ENCODE results near the gene MID2. TPM values are rescaled to one million over a fixed set of nuclear protein-coding genes. Genes with fewer than 3 reads are reported as not detected.
A peak's percentile ranks its signal among the peaks of the same experiment; 100 is the strongest.
"Not testable (repeated sequence)": the region's sequence is repeated elsewhere in the genome, so short reads cannot be mapped to it uniquely, and the experiment has no call there.

Gene MID2
- 2.2 and 2.4 TPM in 2 replicates for total RNA-seq (2014; rRNA removed; shearing (Covaris generic); ENCODE audit: low replicate concordance)

- Histone ChIP-seq H3K9me3 (no peaks in the 10 kb centered on the region), H3K36me3 (no peaks in the 10 kb centered on the region), H3K27me3 (no peaks in the 10 kb centered on the region), H3K4me3 (peak within 1 kb of the TSS; percentile 35)
- peak; percentile 8 for DNase-seq
These were observed at the start of gene MID2 for GRCh38 chrX:107825698-107826237. Gene MID2, plus strand, starts transcription at chrX:107825866. Its CDS starts 561 bp downstream, at chrX:107826427.

GRCh38 chrX:107776649-107777535, 48.8 kb upstream of the MID2 start:
- Histone ChIP-seq H3K9me3 (no peaks in the 10 kb centered on the region), H3K27me3 (no peaks in the 10 kb centered on the region), H3K36me3 (no peaks in the 10 kb centered on the region), H3K4me3 (no peak overlapping the region; the same call in 1 of the 2 replicates)
- DNase-seq, result peak; percentile 69

- no peaks in the 10 kb centered on the region for H3K36me3 ChIP-seq
- no peaks in the 10 kb centered on the region for H3K27me3 ChIP-seq
- H3K4me3 ChIP-seq, result no peak within 1 kb of the TSS
- no peaks in the 10 kb centered on the region for H3K9me3 ChIP-seq
- DNase-seq, result no peak
These were observed 48.2 kb upstream of the MID2 start, which contains the start of gene NCBP2L for GRCh38 chrX:107777536-107777832. Gene NCBP2L, plus strand, starts transcription at chrX:107777733. Its CDS starts 16,488 bp downstream, at chrX:107794221.

- no peak for DNase-seq
- H3K36me3 ChIP-seq, result no peaks in the 10 kb centered on the region
- H3K27me3 ChIP-seq, result no peaks in the 10 kb centered on the region
- H3K4me3 ChIP-seq, result no peak overlapping the region
- no peaks in the 10 kb centered on the region for H3K9me3 ChIP-seq
These were observed 45.1 kb upstream of the MID2 start for GRCh38 chrX:107780525-107780924.

GRCh38 chrX:107787827-107788226, 37.8 kb upstream of the MID2 start:
- Histone ChIP-seq H3K9me3 (no peaks in the 10 kb centered on the region), H3K27me3 (no peaks in the 10 kb centered on the region), H3K4me3 (no peak overlapping the region), H3K36me3 (no peaks in the 10 kb centered on the region)
- DNase-seq, result no peak

GRCh38 chrX:107804427-107804826, 21.2 kb upstream of the MID2 start:
- Histone ChIP-seq H3K9me3 (no peaks in the 10 kb centered on the region), H3K36me3 (no peaks in the 10 kb centered on the region), H3K4me3 (no peak overlapping the region), H3K27me3 (no peaks in the 10 kb centered on the region)
- DNase-seq, result no peak

GRCh38 chrX:107805179-107805578, 20.5 kb upstream of the MID2 start:
- H3K36me3 ChIP-seq, result no peaks in the 10 kb centered on the region
- DNase-seq, result no peak
- H3K27me3 ChIP-seq, result no peaks in the 10 kb centered on the region
- H3K4me3 ChIP-seq, result no peak overlapping the region
- H3K9me3 ChIP-seq, result no peaks in the 10 kb centered on the region

- not testable (repeated sequence) for H3K36me3 ChIP-seq, H3K9me3 ChIP-seq, H3K4me3 ChIP-seq, H3K27me3 ChIP-seq, DNase-seq
These were observed 15.6 kb upstream of the MID2 start for GRCh38 chrX:107810053-107810452.

GRCh38 chrX:107818900-107819521, 6.7 kb upstream of the MID2 start:
- DNase-seq, result no peak

GRCh38 chrX:107823042-107823441, 2.6 kb upstream of the MID2 start:
- Histone ChIP-seq H3K36me3 (no peaks in the 10 kb centered on the region), H3K27me3 (no peaks in the 10 kb centered on the region), H3K9me3 (no peaks in the 10 kb centered on the region), H3K4me3 (no peak overlapping the region)
- DNase-seq, result no peak

More at GRCh38 chrX:107818900-107819521, 6.7 kb upstream of the MID2 start:
- no peaks in the 10 kb centered on the region for H3K27me3 ChIP-seq
- H3K36me3 ChIP-seq, result no peaks in the 10 kb centered on the region
- H3K4me3 ChIP-seq, result no peak overlapping the region
- no peaks in the 10 kb centered on the region for H3K9me3 ChIP-seq

GRCh38 chrX:107823456-107823855, 2.2 kb upstream of the MID2 start:
- peak; percentile 5 for DNase-seq
- H3K36me3 ChIP-seq, result no peaks in the 10 kb centered on the region
- H3K4me3 ChIP-seq, result no peak overlapping the region

GRCh38 chrX:107826238-107827029, 768 bp downstream of the MID2 start:
- no peaks in the 10 kb centered on the region for H3K27me3 ChIP-seq
- H3K9me3 ChIP-seq, result no peaks in the 10 kb centered on the region
- peak overlapping the region; percentile 35 for H3K4me3 ChIP-seq
- H3K36me3 ChIP-seq, result no peaks in the 10 kb centered on the region
- DNase-seq, result peak; percentile 10

More at GRCh38 chrX:107823456-107823855, 2.2 kb upstream of the MID2 start:
- H3K27me3 ChIP-seq, result no peaks in the 10 kb centered on the region
- no peaks in the 10 kb centered on the region for H3K9me3 ChIP-seq

- no peak for DNase-seq
These were observed 1.6 kb downstream of the MID2 start for GRCh38 chrX:107827030-107827831.

GRCh38 chrX:107827852-107828251, 2.2 kb downstream of the MID2 start:
- Histone ChIP-seq H3K27me3 (no peaks in the 10 kb centered on the region), H3K36me3 (no peaks in the 10 kb centered on the region), H3K4me3 (no peak overlapping the region), H3K9me3 (no peaks in the 10 kb centered on the region)
- DNase-seq, result no peak

More at GRCh38 chrX:107827030-107827831, 1.6 kb downstream of the MID2 start:
- Histone ChIP-seq H3K36me3 (no peaks in the 10 kb centered on the region), H3K27me3 (no peaks in the 10 kb centered on the region), H3K9me3 (no peaks in the 10 kb centered on the region), H3K4me3 (peak overlapping the region; percentile 10)

- Histone ChIP-seq H3K27me3 (no peaks in the 10 kb centered on the region), H3K36me3 (no peaks in the 10 kb centered on the region), H3K4me3 (no peak overlapping the region), H3K9me3 (no peaks in the 10 kb centered on the region)
- DNase-seq, result no peak
These were observed 4.2 kb downstream of the MID2 start for GRCh38 chrX:107829878-107830277.

All from MG63 (cell line).